C4-2B (cell line): ENCODE results near the gene PTPRN.

Experiments
- H3K27ac ChIP-seq: fragments of 450-650 bp; 2 replicates; pipeline ENCODE4 v1.5.1; 2017
- ZFX ChIP-seq: fragments of 450-650 bp; IDR thresholded peaks from 2 replicates; pipeline ENCODE4 v1.6.1; 2017
- TF ChIP-seq, protein P1 (sequence below): fragments of 450-650 bp; conservative IDR thresholded peaks from 2 replicates; pipeline ENCODE4 v1.5.1; 2017; ENCODE audit warnings: mild to moderate bottlenecking

PTPRN gene

DNA sequence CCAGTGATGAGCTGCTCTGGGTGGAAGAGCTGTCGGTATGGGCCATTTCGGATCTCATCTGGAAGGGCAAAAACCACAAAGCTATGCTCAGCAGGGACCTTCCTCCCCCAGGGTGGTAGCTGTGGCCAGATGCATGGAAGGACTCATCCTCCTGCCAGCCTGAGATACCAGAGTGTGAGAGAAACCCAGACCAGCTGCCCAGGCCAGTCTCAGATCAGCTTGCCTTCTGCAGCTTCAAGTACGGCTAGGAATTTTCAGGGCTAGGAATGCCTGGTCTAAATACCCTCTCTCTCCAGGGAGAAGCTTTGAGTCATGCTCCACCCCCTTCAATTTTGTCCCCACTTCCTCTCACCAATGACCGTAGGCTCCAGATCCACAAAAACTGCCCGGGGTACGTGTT lies 57.5 kb downstream of the PTPRN start:
- H3K27ac ChIP-seq = peak overlapping the region; percentile 84
- TF ChIP-seq, protein P1, sequence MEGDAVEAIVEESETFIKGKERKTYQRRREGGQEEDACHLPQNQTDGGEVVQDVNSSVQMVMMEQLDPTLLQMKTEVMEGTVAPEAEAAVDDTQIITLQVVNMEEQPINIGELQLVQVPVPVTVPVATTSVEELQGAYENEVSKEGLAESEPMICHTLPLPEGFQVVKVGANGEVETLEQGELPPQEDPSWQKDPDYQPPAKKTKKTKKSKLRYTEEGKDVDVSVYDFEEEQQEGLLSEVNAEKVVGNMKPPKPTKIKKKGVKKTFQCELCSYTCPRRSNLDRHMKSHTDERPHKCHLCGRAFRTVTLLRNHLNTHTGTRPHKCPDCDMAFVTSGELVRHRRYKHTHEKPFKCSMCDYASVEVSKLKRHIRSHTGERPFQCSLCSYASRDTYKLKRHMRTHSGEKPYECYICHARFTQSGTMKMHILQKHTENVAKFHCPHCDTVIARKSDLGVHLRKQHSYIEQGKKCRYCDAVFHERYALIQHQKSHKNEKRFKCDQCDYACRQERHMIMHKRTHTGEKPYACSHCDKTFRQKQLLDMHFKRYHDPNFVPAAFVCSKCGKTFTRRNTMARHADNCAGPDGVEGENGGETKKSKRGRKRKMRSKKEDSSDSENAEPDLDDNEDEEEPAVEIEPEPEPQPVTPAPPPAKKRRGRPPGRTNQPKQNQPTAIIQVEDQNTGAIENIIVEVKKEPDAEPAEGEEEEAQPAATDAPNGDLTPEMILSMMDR = no peak
- no peak for TF ChIP-seq ZFX

- peak overlapping the region; percentile 84 for H3K27ac ChIP-seq
- TF ChIP-seq, protein P1 = no peak
- TF ChIP-seq ZFX = no peak
These were observed 59.0 kb downstream of the PTPRN start for GRCh38 chr2:219250049-219250781.

GRCh38 chr2:219249203-219249980 lies 59.8 kb downstream of the PTPRN start:
- TF ChIP-seq ZFX = no peak
- TF ChIP-seq, protein P1 = no peak
- peak overlapping the region; percentile 84 for H3K27ac ChIP-seq

DNA sequence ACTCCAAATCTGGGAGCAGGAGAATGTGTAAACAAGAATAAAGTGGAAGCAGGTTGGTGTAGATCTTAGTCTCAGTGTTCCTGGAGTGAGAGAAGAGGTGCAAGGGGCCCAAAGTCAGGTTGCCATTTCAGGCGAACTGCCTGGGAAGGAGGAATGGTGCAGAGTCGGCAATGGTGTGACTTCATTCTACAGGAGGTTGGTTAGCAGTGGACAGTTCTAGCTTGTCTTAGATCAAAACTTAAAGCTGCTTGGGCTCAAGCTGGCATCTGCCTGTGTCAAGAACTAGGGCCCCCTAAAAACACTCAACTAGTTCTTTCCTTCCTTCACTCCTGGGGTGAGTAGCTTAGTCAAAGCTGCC lies 60.4 kb downstream of the PTPRN start:
- TF ChIP-seq, protein P1 = no peak
- TF ChIP-seq ZFX = no peak
- H3K27ac ChIP-seq = peak overlapping the region; percentile 84

DNA sequence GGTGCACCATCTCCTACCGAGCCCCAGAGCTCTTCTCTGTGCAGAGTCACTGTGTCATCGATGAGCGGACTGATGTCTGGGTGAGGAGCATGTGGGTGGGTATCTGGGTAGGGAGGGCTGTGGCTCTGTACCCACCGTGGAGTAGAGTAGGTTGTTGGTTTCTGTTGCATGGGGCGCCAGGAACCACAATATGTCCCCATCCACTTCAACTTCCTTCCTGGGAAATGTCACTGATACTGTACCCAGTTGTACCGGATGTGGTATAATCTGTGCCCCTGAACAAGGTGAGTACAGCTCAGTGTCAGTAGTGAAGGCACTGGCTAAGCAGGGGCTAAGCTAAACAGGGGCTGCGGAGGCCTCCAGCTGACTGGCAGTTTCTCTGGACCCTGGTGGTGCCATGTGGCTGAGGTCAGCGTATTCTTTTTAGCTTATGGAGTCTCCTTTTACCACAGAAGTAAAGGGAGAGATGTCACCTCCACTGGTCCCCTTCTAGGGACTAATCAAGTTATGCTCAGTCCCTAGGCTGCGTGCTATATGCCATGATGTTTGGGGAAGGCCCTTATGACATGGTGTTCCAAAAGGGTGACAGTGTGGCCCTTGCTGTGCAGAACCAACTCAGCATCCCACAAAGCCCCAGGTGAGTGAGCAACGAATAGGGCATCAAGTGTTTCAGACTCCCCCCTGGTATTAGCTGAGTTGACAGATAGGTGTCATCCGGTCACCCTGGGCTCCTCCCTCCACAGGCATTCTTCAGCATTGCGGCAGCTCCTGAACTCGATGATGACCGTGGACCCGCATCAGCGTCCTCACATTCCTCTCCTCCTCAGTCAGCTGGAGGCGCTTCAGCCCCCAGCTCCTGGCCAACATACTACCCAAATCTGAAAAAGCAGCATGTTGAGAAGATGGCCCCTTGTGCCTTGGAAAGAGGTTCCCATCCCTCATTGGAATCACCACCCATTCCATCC lies 61.2 kb downstream of the PTPRN start:
- H3K27ac ChIP-seq = peak overlapping the region; percentile 84; the same call in 1 of the 2 replicates
- no peak for TF ChIP-seq ZFX
- TF ChIP-seq, protein P1 = no peak

GRCh38 chr2:219246559-219246958 lies 62.6 kb downstream of the PTPRN start:
- TF ChIP-seq, protein P1 = no peak
- TF ChIP-seq ZFX = no peak
- no peak overlapping the region for H3K27ac ChIP-seq
